ELR (cell line): ENCODE results near the gene UNC5A.
A peak's percentile ranks its signal among the peaks of the same experiment; 100 is the strongest.

ENCODE experiments used
- DNase-seq: peaks from one replicate; pipeline ENCODE4 v3.0.0-alpha.2; 2015; ENCODE audit warnings: low read depth

Gene UNC5A

DNA sequence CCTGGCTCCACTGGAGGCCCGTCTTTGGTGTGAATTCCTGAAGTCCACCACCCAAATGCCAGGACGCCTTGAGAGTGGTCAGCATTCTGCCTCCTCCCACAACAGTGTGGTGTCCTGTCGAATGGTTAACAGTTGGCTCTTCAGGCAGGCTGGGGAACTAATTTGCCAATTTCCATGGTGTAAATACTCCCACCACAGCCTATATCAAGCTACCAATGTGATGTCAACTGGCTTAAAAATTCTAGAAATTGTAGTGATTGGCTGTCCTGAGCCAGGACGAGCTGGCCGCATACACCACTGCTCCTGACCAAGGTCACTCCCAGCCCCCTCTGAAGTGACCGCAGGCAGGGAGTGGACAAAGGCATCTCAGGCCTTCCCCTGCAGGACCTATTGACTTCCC is 11.1 kb downstream of the UNC5A start:
- no peak for DNase-seq

DNA sequence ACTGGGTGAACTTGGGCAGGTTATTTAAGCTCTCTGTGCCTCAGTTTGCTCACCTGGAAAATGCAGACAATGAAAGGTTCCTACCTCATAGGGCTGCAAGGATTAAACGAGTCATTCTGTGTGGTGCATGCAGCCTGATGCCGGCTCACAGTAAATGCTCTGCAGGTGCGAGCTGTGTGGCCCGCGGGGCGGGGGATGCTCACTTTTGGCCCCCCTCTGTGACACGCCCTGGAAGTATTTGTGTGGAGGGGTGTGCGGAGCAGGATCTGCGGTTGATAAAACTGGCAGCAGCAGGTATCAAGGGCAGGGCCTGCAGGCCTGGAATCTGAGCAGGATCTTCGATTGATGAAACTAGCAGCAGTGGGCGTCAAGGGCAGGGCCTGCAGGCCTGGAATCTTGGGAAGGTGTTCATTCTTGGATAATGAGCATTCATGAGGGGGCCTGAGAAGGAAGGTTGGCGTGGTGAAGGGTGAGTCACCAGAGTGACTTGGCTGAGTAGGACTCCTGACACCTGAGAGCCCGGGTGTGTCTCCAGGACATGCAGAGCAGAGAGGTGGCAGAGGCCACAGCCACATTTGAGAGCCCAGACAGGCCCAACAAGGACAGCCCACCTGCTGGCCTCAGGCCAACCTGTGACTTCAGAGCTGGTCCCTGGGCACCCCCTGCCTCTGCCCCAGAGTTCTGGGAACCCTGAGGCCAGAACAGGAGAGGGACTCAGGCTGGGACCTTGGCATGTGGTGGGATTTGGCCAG is 11.9 kb downstream of the UNC5A start:
- no peak for DNase-seq

DNA sequence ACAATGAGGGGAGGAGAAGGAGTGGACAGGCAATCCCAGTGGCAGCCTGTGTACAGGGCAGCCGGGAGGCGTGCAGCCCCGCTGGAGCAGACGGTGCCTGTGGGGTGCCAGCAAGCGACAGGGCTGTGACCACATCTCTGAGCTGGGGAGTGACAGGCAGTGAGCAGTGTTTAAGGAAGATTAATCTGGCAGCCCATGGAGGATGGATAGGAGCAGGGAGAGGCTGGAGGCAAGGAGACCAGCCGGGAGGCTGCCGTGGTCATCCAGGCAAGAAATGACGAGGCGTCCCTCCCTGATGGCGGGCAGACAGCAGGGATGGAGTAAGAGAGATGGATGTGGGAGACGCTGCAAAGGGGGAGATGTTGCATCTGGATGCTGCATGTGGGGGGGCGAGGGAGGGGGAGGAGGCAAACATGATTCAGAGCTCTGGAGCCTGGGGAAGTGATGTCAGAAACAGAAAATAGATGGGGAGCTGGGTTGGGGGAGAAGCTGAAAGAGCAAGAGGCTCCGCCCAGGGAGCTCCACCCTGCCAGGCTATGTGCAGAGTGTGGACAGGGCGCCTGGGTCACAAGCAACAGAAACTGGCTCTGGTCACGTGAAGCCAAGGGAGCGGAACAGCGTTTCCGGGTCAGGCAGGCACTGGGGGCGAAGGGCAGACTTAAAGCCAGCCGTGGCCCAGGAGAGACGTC is 12.6 kb downstream of the UNC5A start:
- DNase-seq = no peak

DNA sequence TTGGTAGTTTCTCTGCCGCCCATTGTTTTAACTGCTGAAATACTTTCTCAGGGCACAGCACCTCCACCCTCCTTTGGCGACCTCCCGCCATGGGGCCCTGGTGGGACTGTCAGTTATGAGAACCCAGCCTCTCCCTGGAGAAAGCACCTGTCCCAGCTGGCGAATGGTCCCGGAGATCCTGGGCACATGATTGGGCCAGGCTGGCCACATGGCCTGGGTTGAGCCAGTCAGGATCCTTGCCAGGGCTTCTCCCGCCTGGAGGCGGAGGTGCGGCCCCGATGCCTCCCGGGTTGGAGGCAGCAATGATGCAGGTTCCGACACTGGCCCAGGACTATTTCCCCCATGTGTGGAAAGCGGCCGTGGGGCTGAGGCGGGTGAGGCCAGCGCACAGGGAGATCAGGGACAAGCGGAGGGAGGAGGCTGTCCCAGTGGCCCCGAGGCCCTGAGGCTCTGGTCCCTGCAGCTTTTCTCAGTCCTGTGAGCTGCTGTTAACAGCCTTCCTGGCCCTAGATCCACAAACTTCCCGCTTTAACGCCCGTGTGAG is 13.6 kb downstream of the UNC5A start:
- no peak for DNase-seq

DNA sequence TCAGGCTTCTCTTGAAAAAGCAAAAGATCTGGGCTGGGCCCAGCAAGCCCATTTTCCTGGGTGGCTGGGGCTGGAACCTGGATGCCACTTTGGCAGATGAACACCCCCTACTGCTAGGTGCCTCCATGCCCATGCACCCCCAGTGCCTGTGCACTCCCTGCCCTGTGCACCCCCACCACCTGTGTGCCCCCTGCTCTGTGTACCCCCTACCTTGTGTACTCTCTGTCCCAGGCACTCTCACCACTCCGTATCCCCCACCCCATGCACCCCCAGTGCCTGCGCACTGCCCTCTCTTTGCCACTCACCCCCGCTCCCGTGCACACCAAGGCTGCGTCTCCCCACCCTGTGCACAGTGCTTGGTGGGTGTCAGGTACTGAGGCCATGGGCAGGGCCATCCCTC is 14.2 kb downstream of the UNC5A start:
- no peak for DNase-seq

DNA sequence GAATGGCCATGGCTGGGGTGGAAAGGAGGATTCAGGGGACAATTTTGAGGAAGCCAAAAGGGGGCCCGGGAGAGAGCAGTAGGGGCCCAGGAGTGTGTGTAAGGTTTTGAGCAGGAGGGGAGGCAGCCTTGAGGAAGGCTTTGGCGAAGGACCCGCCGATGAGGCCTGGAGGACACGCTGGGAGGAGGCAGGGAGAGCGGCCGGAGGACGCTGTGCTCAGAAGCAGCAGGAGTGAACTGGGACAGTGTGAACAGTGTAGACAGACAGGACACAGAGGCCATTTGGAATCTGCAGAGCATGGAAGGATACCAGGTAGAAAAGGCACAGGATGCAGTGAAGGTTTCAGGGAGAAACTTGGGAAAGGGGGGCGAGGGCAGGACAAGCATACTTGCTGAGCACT is 14.9 kb downstream of the UNC5A start:
- no peak for DNase-seq

DNA sequence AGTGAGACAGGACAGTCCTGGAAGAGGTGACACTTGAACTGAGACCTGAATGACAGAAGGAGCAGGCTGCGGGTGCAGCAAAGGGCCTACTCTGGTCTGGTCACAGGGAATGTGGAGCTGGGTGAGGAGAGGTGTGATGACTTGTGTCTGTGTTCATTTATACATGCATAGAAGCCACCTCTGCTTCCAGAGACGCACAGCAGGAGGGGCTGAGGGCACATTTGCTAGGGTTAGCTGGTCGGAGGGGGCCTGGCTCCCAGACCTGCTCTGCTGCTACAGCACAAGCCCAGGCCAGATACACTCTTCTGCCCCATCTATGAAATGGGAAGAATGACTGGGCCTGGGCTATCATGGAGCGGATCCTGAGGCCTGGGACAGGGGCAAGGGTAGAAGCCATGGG is 15.6 kb downstream of the UNC5A start:
- no peak for DNase-seq

DNA sequence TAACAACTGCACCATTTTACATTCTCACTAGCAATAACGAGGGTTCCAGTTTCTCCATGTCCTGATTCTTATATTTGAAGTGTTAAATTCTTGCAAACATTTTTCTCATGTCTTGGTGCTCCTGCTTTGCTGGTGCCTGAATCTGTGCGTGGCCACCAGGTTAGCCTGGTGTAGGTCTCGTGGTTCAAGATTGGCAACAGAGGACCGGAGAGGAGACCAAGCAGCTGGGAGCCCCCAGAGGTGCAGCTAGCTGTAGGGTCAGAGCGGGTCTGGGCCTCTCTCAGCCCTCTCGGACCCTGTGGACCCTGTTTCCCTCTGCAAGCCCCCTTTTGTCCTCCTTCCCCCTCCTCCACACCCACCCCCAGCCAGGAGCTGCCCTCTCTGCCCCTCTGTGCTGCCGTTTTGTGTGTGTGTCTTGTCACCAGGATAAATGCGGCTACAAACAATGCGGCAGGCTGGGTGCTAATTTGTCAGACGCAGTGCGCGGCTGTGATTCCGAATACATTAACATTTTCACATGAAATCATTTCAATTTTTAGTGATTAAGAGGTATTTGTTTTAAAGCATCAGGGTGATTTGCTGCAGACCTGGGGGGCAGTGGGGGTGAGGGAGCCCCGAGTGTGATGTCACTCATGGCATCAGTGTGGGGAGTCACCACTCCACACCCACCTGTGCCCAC is 17.5 kb downstream of the UNC5A start:
- no peak for DNase-seq

DNA sequence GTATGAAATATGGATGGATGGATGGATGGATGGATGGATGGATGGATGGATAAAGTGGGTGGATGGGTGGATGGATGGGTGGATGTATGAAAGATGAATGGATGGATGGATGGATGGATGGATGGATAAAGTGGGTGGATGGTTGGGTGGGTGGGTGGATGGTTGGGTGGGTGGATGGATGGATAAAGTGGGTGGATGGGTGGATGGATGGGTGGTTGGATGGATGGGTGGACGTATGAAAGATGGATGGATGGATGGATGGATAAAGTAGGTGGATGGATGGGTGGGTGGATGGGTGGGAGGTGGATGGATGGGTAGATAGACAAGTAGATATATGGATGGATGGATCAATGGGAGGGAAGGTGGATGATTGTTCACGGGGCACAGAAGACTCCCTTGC is 19.0 kb downstream of the UNC5A start:
- no peak for DNase-seq

DNA sequence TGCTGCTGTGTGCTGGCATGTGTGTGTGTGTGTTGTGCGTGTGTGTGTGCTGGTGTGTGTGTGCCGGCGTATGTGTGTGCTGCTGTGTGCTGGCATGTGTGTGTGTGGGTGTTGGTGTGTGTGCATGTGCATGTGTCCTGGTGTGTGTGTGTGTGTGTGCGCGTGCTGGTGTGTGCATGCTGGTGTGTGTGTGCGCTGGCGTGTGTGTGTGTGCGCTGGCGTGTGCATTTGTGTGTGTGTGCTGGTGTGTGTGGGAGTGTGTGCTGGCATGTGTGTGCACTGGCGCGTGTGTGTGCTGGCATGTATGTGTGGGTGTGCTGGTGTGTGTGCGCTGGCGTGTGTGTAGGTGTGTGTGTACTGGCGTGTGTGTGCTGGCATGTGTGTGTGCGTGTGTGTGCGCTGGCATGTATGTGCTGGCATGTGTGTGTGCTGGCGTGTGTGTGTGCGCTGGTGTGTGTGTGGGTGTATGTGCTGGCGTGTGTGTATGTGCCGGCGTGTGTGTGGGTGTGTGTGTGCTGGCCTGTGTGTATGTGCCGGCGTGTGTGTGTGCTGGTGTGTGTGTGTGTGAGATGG is 20.1 kb downstream of the UNC5A start:
- no peak for DNase-seq

DNA sequence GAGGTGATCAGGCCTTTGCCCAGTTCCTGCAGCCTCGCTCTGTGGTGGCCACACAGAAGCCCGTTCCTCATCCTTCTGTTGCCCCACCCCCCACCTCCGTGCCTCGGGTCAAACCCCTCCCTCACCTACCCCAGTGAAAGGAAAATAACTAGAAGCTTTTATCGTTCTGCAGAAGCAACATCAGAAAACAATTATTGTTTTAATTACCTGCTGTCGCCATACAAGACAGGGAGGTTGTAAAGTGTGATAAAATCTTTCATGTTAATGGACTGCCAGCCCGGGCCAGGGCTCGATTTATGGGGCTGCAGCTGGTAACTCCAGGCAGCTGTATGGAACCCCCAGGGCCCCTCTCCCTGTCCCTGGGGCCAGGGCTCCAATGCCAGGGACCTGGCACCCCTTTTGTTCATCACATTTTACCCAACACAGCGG is 20.6 kb downstream of the UNC5A start:
- DNase-seq = no peak

DNA sequence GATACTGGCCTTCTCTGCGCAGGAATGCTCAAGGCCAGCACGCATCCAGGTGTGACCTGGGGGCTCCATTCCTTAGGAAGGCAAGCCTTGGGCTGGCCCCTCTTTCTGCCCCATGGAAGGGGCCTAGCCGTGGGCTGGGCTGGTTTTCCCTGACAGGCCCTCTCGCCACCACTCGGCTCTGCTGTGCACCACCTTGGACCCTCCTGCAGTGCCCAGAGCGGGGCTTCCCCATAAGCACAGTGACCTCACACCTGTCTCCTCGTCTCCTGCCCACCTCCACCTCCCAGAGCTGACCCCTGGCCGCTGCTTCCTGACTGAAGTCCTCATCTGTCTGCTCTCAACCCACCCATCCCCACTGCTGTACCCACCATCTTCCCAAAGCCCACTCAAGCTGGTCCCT is 21.1 kb downstream of the UNC5A start:
- DNase-seq = no peak

DNA sequence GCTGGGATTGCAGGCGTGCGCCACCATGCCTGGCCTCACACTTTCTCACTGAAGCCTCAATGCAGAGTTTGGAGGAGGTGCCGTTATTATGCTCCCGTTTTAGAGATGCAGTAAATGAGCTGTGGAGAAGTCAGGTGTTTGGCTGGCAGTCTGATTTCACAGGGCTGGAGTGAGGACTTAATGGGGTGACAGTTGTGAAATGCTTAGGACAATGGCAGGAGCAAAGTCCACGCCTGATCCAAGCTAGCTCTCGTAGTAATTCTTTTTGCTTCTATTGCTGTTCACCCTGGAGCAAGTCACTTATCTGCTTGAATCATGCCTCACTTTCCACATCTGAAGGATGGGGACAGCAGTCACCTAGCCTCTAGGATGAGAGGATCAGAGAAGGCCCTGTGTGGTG is 21.8 kb downstream of the UNC5A start:
- DNase-seq = no peak

DNA sequence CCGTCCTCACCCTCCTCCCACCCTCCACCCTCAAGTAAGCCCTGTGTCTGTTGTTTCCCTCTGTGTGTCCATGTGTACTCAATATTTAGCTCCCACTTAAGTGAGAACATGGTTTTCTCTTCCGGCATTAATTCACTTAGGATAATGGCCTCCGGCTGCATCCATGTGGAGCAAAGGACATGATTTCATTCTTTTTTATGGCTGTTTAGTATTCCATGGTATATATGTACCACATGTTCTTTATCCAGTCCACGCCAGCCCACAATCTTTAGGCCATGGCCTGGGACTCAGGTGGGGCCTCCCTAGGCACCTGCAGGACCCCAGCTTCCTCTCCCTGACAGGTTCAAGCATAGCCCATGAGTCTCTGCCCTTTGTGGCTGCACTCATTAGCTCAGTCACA is 22.9 kb downstream of the UNC5A start:
- DNase-seq = no peak

DNA sequence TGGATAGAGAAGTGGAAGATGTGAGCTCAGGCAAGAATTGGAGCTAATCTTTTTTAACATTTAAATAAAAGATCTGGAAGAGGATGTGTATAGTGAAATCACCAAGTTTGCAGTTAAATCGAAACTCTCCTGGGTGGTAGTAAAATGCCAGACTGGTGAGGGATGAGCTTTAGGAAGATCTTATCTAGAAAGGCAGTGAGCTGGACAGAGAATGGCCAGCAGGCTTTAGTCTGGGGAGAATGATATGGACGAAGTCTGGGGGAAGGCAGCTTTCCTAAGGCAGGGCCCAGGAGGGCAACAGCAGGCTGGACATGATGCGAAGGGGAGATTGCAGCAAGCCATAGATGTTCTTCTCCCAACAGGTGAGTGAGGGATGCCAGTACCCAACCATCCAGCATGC is 25.6 kb downstream of the UNC5A start:
- no peak for DNase-seq

DNA sequence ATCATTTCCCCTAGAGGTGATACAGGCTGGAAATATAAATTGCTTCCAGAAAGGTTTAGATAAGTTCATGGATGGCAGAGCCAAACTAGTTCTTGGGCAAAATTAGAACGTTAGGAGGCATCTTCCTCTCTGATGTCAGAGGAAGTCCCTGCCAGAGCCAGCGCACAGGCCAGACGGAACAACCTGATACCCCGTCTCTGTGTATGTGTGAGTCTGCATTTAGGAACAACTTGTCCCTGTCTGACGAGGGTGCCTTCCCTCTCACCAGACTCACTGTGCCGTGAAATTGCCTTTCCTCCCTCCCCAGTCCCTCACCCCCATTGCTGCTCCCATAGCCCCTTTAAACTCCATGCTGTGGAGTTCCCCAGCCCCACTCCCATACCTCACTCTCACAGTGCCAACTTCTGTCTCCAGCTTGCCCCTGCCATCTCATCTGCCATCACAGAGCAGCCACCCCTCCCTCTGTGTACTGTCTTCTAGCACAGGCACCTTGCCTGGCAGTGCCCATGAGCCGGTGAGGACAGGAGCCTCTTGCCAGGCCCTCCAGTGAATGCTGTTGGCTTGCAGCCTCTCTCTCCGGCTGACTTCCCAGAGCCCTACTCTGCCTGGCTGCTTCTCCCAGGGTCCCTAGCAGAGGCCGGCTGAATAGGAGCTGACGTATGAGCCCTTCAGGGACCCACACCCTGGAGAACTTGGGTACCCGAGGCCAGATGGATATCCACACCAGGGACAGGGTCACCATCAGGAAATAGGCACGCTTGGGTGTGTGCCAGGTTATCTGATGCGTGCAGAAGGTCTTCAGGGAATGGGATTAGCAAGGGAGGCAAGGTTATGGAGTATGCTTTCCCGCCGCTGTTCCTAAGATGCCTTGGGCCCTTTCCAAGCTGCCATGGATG is 26.7 kb downstream of the UNC5A start:
- DNase-seq = no peak

DNA sequence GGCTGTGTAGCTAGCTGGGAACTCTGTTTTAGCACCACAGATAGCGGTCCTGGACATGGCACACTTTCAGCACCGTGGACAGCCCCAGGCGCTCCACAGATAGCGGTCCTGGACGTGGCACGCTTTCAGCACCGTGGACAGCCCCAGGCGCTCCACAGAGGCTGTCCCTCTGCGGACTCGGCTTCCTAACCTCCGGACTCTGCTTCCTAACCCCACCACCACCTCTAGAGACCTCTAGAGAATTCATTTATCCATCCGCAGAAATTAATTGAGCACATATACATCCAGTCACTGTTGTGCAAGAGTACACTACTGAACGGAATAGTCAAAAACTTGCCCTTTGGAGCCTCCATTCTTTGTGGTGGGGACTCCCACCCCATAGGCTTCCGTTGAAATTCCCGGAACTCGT is 27.4 kb downstream of the UNC5A start:
- peak; percentile 86 for DNase-seq

DNA sequence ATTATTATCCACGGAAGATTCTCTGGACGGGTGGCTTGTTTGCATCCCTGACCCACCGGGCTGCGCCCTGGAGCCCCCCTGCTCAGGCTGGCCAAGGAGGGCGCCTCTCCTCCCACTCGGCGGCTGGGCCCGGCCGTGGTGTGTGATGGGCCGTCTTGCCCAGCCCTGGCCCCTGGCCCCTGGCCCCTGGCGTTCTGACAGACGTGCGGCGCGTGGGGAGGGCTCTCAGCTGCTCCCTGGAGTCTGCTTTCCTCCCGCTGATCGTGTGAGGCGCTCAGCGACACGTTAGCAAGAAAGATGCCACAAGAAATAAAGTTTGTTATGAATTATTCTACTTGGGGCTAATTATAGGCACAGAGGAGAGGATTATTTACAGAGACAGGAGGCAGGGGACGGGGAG is 33.3 kb downstream of the UNC5A start:
- no peak for DNase-seq

DNA sequence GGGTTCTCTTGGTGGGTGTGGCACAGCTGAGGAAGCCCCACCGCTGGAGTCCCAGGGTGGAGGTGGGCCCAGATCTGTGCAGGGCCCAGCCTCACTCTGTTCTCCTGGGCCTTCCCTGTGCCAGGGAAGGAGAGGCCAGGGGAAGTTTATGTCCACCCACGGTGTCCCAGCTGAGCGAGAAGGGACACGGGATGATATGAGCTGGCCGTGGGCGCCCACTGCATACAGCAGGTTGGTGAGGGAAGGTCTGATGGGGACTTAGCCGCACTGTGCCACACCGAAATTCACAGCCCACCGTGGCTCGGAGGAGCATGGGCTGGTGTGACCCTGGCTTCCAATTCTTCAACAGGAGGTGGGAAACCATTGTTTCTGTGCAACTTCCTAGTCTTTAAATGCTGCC is 33.9 kb downstream of the UNC5A start:
- no peak for DNase-seq

DNA sequence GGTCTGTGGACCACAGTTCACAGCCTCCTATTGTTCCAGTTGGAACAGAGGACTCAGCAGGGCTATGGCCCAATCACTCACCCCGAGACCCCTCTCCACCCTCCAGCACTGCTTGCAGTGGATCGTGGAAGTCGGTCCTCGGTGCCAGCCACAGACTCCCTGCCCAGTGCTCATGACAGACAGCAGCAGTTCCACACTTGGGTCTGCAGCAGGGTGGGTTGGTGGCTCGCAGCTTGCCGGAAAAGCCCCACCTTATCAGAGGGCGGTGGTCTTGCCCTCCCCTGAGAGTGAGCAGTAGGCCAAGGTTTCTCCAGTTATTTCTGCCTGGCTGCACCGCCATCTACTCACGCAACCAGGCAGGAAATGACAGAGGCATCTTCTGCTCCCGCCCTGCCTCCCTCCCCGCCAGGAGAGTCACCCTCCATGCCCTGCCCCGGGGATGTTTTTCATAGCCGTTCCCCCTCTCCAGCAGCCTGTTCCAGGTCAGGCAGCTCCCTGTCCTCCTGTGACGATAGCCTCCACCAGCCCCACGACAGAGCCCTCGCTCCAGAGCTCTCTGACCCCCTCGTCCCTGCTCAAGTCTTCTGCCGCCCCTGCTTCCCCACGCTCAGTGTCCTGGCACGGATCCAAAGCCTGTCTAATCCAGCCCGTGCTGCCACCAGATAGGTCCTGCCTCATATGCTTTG is 34.5 kb downstream of the UNC5A start:
- DNase-seq = peak; percentile 66

DNA sequence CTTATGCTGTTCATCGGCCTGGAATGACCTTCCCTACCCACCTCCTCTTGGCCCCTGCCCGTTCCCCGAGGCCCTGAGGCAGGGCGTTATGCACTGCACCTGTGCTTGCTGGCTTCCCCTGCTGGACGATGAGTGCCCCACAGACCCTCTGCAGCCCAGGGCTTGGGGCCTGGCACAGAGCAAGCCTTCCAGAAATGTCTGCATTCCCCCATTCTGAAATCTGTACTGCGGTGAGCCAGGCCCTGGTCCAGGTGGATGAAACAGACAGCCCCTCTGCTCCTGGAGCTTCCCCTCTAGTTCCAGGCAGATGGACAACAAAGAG is 35.0 kb downstream of the UNC5A start:
- no peak for DNase-seq
